Gastrocnemius medialis (tissue), 4 donors: ENCODE results near the gene STK17A. TPM values are rescaled to one million over a fixed set of nuclear protein-coding genes. Genes with fewer than 3 reads are reported as not detected.

Source experiments
- ATAC-seq, 2 donors: fragments of 150-250 bp; one replicate each; pipeline ENCODE4 v1.9.1; 2016
- DNase-seq, 2 donors: peaks; one replicate each; pipeline ENCODE4 v3.0.0-alpha.2; 2019
- H3K27ac ChIP-seq, 4 donors: fragments of 200-600 bp; sonication (generic); 1 replicate in 1 of 4; 2 replicates in 3 of 4; pipeline ENCODE4 v1.5.1; 2016 to 2018; ENCODE audit warnings: mild to moderate bottlenecking in 2 of 4, moderate library complexity in 1 of 4
- H3K27me3 ChIP-seq, 3 donors: fragments of 200-600 bp; sonication (generic) in 2 of 3; 1 replicate in 1 of 3; 2 replicates in 2 of 3; pipeline versions ENCODE4 v1.5.1 to v1.6.0; 2016 to 2019; ENCODE audit warnings: mild to moderate bottlenecking in 1 of 3, moderate library complexity in 1 of 3
- H3K36me3 ChIP-seq, 2 donors: fragments of 200-600 bp; sonication (generic) in 1 of 2; one replicate each; pipeline ENCODE4 v1.5.1; 2017 to 2018
- H3K4me1 ChIP-seq, 2 donors: fragments of 200-600 bp; sonication (generic) in 1 of 2; one replicate each; pipeline ENCODE4 v1.5.1; 2016 to 2017; ENCODE audit warnings: mild to moderate bottlenecking in 2 of 2
- H3K4me3 ChIP-seq, 4 donors: fragments of 200-600 bp; sonication (generic) in 3 of 4; 1 replicate in 1 of 4; 2 replicates in 3 of 4; pipeline ENCODE4 v1.5.1; 2016 to 2019; ENCODE audit warnings: mild to moderate bottlenecking in 2 of 4
- H3K9me3 ChIP-seq, 3 donors: fragments of 200-600 bp; sonication (generic) in 2 of 3; 1 replicate in 1 of 3; 2 replicates in 2 of 3; pipeline ENCODE4 v1.5.1; 2016 to 2019
- CTCF ChIP-seq, 5 experiments: fragments of 450-650 bp in 3 of 5; fragments of 200-600 bp in 2 of 5; sonication (generic) in 2 of 5; IDR thresholded peaks in 4 of 5; conservative IDR thresholded peaks in 1 of 5; 1 replicate in 4 of 5; 2 replicates in 1 of 5; pipeline ENCODE4 v1.5.1; 2016 to 2019; ENCODE audit warnings: antibody characterized with exemption in 5 of 5, mild to moderate bottlenecking in 3 of 5, moderate library complexity in 3 of 5
- POLR2A ChIP-seq, 2 donors: fragments of 450-650 bp; IDR thresholded peaks; one replicate each; pipeline ENCODE4 v1.6.1; 2017; ENCODE audit warnings: antibody characterized with exemption in 2 of 2, mild to moderate bottlenecking in 2 of 2, moderate library complexity in 2 of 2
- in situ Hi-C, 4 donors: fragments of 200-750 bp; cut with MboI; loops; one replicate each; pipeline versions ENCODE4 v1.15.0 to v1.8.0; 2017; ENCODE audit warnings: low sequenced_read_pairs in 4 of 4
- intact Hi-C: fragments of 100-400 bp; cut with DNase I; formaldehyde crosslinking; loops from one replicate; pipeline ENCODE4 v1.15.1; 2023; ENCODE audit warnings: low total_unique reads
- total RNA-seq, 4 donors: library from RNA; depleted of rRNA; stranded (reverse); fragments of >200 nt; gene quantifications; one replicate each; pipeline versions ENCODE4 v1.1.0 to v1.2.3, GENCODE V29; 2016

The STK17A gene
- total RNA-seq, 4 donors from 2014 or later: 19.7 to 22.3 (median 21.4) TPM

- Histone ChIP-seq H3K27me3 (no peaks in the 10 kb centered on the region), H3K4me3 (no peak overlapping the region), H3K4me1 (peaks cover 0 to 12% of the 10 kb centered on the region in 2 donors), H3K36me3 (no peaks in the 10 kb centered on the region), H3K9me3 (no peaks in the 10 kb centered on the region), H3K27ac (no peak overlapping the region)
- TF ChIP-seq POLR2A (IDR thresholded peaks at IDR 0.05): no peak
- no peak for TF ChIP-seq CTCF (IDR thresholded peaks at IDR 0.05 in 4 of 5, conservative IDR thresholded peaks at IDR 0.05 in 1 of 5)
- in situ Hi-C loops: no loop called here
- no peak for ATAC-seq
- intact Hi-C loops: no loop called here
- no peak for DNase-seq
These were observed 74.1 kb downstream of the STK17A start for GRCh38 chr7:43656997-43657396.

DNA sequence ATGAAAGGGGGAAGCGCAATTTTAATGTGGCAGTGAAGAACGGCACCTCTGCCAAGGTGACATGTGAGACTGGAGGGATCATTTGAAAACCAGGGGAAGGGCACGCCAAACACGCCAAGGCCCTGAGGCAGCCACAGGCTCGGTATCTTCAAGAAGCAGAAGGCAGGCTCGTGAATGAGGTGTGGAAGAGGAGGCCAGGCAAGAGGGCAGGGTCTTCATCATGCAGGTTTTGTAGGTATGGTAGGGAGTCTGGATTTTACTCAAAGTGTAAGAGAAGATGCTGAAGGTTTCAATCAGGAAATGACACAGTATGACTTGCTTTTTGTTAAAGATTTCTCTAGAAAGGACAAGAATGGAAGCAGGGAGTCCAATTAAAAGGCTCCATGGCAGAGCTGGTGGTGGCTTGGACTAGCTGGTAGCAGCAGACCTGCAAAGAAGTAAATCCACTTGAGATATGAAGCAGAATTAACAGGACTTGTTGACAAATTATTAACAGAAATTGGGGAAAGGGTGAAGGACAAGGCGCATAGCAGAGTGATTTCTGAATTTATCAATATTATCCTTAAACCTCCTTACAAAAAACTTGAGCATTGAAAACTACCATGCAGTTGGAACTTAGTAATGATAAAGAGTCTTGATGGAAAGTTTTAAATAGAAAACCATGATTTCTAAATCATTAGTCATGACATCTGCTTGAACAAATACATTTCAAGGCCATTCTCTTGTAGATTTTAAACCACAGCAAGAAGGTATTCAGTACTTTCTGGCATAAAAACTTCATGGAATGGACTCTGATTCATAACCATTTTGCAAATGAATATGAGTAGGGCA lies 76.0 kb downstream of the STK17A start:
- no peaks in the 10 kb centered on the region for H3K36me3 ChIP-seq
- no peaks in the 10 kb centered on the region for H3K27me3 ChIP-seq
- intact Hi-C loops (no loop called here), in situ Hi-C loops (no loop called here)
- H3K4me1 ChIP-seq: peaks cover 0 to 12% of the 10 kb centered on the region in 2 donors
- no peaks in the 10 kb centered on the region for H3K9me3 ChIP-seq
- no peak overlapping the region for H3K4me3 ChIP-seq
- no peak for TF ChIP-seq POLR2A (IDR thresholded peaks at IDR 0.05)
- no peak for TF ChIP-seq CTCF (IDR thresholded peaks at IDR 0.05 in 4 of 5, conservative IDR thresholded peaks at IDR 0.05 in 1 of 5)
- ATAC-seq (peak; percentile 42 to 80), DNase-seq (peak in 1 of 2 donors; percentile 49)
- H3K27ac ChIP-seq: peak overlapping the region in 3 of 4 donors; percentile 27 to 44 (median 36)

- in situ Hi-C loops: no loop called here
- Histone ChIP-seq H3K4me3 (no peak overlapping the region), H3K27me3 (no peaks in the 10 kb centered on the region), H3K36me3 (no peaks in the 10 kb centered on the region), H3K27ac (peak overlapping the region in 1 of 4 donors; percentile 44), H3K4me1 (peaks cover 0 to 12% of the 10 kb centered on the region in 2 donors), H3K9me3 (no peaks in the 10 kb centered on the region)
- ATAC-seq (no peak), DNase-seq (no peak)
- TF ChIP-seq CTCF (IDR thresholded peaks at IDR 0.05 in 4 of 5, conservative IDR thresholded peaks at IDR 0.05 in 1 of 5) (no peak), POLR2A (IDR thresholded peaks at IDR 0.05) (no peak)
- intact Hi-C loops: no loop called here
These were observed 76.6 kb downstream of the STK17A start for GRCh38 chr7:43659549-43659896.

DNA sequence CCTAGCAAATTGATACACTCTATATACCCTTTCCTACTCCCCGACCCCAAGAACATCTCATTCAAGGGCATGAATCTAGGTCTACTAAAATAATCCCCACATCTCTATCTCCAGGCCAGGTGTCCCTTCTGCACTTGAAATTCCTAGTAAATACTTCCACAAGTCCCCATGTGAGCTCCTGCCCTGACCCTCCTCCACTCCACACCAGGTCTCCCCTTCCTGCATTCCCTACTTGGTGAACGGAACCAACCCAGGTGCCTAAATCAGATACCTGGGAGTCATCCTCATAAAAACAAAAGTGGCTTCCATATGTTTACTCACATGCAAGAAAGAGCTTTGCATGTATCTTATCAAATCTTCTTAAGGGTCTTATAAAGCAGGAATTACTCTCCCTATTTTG lies 77.2 kb downstream of the STK17A start:
- peaks cover 0 to 12% of the 10 kb centered on the region in 2 donors for H3K4me1 ChIP-seq
- DNase-seq (no peak), ATAC-seq (no peak)
- intact Hi-C loops: no loop called here
- no peaks in the 10 kb centered on the region for H3K36me3 ChIP-seq
- TF ChIP-seq POLR2A (IDR thresholded peaks at IDR 0.05) (no peak), CTCF (IDR thresholded peaks at IDR 0.05 in 4 of 5, conservative IDR thresholded peaks at IDR 0.05 in 1 of 5) (no peak)
- no peaks in the 10 kb centered on the region for H3K27me3 ChIP-seq
- no peak overlapping the region for H3K27ac ChIP-seq
- in situ Hi-C loops: no loop called here
- H3K9me3 ChIP-seq: no peaks in the 10 kb centered on the region
- no peak overlapping the region for H3K4me3 ChIP-seq
